NOMO-1 (cell line): Measurements from ENCODE around the gene SLC29A2.
"Not testable (repeated sequence)": the region's sequence is repeated elsewhere in the genome, so short reads cannot be mapped to it uniquely, and the experiment has no call there.

Experiments used
- DNase-seq, 2 experiments: peaks; one replicate each; lab custom pipeline; 2025; ENCODE audit not compliant: unreplicated experiment in 2 of 2; lab: John Stamatoyannopoulos, UW

SLC29A2 gene

DNA sequence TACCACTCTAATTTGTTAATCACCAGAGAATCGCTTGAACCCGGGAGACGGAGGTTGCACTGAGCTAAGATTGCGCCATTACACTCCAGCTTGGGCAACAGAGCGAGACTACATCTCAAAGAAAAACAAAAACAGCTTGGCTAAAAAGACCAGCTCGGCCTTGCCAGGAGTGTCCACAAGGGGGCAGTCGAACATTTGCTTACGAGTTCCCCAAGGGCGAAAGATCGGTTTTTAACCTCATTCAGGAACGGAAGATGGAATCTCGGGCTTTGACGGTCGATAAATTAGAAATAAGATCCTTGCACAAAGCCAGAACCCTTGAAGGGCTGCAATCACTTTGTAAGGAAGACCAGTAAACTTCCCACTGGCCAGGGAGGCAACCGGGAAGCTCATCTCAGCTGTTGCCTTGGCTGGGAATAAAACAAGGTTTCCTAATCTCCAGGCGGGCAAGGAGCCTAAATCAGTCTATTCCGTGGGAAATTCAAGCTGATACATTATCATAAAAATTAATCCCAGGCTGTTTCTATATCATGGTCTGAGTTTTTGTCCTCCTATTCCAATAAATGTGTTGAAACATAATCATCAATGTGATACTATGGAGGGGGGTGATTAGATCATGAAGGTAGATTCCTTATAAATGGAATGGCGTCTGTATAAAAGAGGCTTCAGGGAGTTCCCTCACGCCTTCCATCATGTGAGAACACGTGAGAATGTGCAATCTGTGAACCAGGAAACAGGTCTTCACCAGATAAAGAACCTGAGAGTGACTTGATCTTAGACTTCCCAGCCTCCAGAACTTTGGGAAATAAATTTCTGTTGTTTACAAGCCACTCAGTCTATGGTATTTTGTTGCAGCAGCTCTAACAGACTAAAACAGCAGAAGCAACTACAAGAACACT is 14.9 kb upstream of the SLC29A2 start:
- DNase-seq, result peak; percentile 73 to 78

DNA sequence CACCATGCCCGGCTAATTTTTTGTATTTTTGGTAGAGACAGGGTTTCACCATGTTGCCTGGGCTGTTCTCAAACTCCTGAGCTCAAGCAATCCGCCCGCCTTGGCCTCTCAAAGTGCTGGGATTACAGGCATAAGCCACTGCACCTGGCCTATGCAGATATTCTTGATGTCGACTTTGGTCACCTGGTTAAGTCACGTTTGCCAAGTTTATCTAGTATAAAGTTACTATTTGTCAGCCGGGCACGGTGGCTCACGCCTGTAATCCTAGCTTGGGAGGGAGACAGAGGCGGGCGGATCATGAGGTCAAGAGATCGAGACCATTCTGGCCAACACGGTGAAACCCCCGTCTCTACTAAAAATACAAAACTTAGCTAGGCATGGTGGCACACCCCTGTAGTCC is 12.8 kb upstream of the SLC29A2 start:
- DNase-seq, result not testable (repeated sequence)

DNA sequence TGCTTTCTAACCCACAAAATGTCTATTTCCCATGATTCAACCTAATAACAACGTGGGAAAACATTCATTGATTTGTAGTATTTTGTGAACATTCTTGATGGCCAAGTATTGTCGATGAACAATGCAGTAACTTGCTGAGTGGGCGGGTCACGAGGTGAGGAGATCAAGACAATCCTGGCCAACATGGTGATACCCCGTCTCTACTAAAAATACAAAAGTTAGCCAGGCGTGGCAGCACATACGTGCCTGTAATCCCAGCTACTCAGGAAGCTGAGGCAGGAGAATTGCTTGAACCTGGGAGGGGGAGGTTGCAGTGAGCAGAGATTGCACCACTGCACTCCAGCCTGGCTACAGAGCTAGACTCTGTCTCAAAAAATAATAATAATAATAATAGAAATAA is 8.7 kb upstream of the SLC29A2 start:
- DNase-seq, result not testable (repeated sequence)

DNA sequence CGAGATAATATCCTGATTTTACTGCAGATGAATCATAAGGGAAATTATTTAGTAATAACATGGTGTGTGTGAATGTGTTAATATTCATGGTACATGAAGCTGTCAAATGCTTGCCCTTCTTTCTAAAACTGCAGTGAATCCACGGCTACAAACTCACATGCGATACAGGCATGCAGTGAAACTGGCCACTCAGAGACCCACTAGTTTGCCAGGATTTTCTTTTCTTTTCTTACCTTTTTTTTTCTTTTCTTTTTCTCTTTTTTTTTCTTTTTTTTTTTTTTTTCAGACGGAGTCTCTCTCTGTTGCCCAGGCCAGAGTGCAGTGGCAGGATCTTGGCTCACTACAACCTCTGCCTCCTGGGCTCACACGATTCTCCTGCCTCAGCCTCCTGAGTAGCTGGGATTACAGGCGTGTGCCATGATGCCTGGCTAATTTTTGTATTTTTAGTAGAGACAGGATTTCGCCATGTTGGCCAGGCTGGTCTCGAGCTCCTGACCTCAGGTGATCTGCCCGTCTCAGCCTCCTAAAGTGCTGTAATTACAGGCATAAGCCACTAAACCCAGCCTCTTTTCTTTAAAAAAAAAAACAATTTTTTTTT is 2.2 kb upstream of the SLC29A2 start:
- DNase-seq, result not testable (repeated sequence)

DNA sequence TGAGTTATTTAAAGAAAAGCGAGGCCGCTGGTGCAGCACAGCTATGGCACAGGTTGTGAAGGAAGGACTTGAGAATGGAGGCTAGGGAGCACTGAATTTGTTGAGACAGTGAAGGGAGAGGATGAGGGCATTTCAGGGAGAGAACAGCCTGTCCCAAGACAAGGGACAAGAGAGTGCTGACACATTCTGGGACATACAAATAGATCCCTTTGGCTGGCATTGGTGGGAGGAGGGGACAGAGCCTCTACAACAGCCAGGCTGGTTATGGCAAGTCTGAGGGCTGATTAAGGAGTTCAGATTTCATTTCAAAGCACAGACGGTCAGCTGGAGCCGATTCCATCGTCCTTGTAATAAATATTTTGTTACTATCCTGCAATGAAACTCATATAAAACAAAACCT is 1.7 kb upstream of the SLC29A2 start:
- DNase-seq, result no peak

DNA sequence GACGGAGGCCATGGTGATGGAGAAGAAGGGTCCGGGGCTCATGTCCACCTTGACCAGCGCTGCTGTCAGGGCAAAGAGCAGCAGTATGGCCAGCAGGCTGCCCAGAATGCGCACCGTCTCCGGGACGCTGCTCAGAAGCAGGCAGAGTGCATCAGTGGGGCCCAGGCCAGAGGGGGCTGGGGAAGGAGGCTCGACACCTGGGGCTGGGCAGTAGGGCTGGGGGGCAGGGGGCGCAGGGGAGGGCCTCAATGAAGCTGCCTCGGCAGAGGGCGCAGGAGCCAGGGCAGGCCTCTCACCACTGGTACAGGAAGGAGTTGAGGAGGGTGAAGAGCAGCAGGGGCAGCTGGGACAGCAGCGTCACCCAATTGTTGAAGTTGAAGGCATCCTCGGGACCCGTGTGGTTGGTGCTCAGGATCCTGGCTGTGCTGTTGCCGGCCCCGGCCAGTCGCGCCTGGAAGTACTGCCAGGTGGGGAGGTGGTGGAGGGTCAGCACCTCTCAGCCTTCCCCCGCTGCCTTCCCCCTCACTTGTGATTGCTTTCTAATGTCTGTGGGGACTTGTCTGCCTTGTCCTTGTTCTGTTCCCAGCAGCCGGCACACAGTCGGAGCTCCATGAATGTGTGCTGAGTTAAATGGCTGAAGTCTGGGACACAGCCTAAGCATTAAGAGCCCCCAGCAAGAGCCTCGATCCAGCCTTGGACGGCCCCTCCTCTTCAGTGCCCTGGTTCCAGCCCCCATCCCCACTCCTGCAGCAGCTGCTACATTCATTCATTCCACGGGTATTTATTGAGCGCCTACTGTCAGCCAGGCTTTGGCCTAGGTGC is 2.3 kb downstream of the SLC29A2 start:
- no peak for DNase-seq

DNA sequence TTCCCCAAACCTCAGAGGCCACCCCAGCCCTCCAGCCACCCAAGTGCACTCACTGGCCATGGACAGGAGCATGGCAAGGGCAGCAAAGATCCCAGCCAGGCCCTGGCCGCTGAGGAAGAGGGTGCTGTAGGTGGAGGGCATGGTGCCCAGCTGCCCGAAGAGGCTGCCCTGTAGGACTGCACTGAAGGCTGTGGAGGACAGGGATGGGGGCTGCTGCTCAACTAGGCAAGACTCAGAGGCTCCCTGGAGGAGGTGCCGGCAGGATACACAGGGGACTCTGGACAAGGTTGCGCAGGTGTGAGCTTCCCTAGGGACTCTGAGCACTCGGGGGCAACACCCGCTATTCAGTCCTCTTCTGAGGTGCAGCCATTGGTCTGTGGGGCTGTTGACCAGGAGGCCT is 3.1 kb downstream of the SLC29A2 start:
- DNase-seq, result no peak

DNA sequence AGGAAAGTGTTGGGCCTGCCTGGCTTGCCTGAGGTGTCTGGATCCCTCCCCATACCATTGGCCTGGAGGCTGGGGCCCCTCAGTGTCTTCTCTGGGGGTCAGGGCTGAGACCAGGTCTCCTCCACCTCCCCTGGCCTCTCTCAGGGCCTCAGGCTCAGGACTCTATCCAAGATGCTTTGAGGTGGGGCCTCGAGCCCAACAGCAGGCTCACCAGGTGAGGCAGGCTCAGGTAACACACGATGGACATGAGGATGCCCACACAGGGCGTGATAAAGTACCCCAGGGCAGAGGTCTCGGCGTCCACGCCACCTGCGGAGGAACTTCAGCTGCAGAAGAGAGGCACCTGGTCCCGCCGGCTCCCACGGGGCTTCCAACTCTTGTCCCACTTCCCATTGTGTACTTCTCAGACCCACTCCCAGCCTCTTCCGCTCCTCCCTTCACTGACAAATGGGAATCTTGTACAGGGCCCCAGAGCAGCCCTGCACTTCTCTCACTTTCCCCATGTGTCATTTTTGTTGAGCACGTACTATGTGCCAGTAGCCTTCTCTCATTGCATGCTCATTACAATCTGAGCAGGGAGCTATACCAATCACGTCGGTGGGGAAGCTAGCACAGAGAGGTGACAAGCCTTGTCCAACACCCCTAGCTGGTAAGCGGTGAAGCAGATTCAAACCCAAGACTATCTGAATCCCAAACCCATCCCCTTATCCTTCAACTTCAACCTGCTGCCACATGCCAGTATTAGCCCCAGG is 3.8 kb downstream of the SLC29A2 start:
- DNase-seq, result no peak

DNA sequence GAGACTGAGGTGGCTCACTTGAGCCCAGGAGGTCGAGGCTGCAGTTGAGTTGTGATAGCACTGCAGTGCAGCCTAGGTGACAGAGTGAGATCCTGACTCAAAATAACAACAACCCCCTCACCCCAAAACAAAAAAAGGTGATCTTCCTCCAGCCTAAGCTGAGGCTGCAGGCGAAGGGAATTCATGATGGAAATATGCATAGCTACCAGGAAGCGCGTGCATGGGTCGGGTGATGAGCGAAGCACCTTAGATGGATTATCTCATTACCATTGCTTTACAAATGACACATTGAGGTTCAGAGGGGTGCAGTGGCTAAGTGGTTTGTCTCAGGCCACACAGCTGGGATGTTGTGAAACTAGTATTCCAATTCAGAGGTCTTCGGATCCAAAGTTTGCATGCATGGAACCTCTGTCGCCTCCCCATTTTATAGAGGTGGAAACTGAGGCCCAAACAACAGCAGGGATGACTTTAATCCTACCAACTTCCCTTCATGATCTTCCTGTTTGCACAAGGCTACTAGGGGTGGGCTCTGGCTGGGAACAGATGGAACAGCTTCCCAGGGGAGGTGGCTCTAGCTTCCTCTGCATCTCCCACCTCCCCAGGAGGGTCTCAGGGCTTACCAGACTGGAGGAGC is 4.6 kb downstream of the SLC29A2 start:
- no peak for DNase-seq

DNA sequence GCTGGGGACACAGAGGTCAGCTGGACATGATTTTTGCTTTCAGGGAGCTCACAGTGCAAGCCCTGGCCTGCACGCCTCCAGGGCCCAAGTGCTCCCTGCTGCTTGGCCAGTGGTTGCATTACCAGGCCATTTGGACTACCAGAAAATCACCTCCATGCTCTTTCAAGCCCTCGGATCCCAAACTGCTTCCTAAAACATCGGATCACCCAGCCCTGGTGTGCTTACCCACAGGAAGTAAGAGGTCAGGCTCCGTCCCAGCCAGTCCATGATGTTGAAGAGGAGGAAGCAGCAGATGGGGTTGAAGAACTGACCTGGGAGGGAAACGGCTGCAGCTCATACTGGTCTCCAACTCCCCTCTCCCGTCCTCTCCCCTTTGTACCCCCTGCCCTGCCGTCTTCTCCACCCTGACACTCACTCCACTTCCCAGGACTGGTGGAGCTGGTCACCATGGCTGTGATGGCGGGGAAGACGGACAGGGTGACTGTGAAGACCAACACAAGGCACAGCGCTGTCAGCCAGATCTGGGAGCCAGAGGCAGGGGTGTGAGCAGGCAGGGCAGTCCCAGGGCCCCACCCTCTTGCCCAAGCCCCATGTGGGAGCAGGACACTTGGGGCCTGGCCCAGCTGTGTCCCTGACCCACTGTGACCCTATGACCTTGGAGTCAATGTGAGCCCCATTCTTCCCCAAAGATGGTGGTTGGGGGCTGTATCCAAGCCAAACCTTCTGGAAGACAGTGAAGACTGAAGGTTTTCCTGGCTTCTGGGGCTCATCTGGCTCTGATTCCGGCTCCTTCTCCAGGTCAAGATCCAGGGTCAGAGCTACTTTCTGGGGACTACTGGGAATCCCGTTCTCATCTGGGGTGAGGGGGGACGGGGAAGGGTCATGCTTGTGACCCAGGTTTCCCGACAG is 5.6 kb downstream of the SLC29A2 start:
- no peak for DNase-seq

DNA sequence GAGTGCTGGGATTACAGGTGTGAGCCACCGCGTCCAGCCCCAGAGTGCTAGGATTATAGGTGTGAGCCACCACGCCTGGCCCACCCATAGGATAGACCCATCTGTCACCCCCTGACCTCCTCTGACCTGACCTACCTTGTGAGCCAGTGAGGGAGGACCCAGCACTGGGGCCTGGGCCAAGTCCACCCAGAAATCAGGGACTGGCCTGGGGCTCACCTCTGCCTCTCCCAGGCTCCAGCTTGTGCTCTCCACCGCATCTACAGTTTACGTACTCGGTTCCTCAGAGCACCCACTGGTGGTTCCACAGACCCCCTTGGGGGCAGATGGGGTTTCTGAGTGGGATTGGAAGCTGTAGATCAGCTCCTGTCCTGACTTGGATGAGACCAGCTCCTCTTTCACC is 6.4 kb downstream of the SLC29A2 start:
- no peak for DNase-seq

DNA sequence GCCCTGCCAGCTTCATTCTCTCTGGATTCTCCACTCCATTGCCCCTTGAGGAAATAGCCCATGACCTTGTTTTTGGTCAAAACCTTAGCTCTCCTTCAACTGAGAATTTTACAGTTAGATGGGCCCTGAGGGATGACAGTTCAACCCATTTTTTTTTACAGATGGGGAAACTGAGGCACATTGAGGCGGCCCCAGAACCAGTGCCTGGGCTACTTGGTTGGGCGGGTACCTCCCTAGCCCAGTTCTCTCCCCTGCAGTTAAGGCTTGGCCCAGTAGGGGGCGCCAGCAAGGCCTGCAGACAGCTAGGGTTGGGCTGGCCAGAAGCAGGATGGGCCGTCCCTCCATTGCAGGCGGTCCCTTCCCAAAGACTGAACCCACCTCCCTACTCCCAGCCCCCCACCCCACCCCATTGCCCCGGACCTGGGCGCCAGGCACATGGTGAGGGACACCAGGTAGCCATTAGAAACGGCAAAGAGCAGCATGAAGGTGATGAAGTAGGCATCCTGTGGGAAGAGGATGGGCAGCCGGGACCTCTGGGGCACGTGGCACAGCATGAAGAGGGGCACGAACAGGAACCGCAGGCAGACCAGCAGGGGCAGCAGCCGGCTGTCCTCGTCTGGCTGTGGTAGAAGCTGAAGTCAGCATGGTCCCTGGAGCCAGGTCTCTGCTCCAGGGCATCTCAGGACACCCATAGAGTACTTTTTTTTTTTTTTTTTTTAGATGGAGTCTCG is 7.6 kb downstream of the SLC29A2 start:
- peak; percentile 32 to 38 for DNase-seq

DNA sequence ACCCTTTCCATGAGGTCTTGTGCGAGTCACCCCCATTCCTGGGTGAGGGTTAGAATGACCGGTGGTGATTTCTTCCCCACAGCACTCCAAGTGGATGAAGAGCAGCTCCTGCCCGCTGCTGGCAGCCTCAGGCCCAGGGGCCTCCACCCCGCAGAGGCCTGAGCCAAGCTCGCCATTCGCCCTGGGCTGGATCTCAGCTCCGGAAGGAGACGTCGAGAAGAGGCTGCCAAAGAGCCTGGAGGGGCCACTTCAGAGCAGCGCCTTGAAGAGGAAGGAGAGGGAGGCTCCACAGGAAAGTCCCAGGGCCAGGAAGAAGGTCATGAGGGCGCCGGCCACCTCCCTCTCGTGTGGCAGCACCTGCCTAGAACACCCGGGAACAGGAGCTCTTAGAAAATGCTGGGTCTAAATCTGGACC is 8.4 kb downstream of the SLC29A2 start:
- no peak for DNase-seq

DNA sequence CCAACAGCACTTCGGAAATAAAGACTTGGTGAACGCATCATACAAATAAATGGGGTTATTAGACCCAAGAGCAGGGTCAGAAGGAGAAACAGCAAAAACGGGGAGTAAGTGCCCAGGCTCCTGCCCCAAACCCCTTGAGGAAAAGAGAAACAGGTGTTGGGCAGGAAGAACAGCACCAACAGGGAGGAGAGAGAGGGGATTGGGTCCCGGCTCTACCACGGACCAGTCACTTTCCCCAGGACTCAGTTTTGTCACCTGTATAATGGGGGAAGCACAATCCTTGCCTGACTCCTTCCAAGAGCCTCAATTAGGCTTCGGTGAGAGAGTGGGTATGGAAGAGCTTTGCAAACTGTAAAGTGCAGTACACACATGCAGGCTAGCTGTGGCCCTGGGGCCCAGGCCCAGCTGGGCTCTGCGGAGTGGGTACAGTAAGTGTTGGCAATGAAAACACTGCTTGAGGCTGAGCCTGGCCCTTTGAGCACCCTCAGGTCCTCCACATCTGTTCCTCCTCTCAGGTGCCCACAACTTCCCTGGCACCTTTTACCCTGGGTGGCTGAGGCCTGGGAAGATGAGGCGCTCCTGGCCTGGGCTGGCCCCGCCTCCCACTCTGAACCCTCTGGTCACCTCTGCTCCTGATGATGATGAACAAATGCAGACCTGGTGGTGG is 8.9 kb downstream of the SLC29A2 start:
- no peak for DNase-seq

DNA sequence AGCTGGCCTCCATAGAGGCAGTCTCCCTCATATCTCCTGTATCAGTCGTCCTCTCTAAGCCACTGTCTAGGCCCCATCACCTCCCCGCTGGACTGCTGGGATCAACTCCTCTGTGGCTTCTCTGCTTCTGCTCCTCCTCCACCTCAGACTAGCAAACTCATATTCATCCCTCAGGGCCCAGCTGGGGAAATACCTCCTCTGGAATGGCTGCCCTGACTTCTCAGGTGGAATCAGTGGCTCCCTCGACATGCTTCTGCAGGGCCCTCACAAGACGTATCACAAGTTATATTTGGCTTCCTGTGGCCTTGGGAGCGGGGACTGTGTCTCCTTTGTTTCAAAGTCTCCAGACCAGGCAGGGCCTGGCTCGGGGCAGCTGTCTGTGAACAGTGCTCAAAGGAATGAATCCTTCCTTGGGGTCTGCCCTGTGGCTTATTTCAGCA is 10.0 kb downstream of the SLC29A2 start:
- DNase-seq, result no peak

DNA sequence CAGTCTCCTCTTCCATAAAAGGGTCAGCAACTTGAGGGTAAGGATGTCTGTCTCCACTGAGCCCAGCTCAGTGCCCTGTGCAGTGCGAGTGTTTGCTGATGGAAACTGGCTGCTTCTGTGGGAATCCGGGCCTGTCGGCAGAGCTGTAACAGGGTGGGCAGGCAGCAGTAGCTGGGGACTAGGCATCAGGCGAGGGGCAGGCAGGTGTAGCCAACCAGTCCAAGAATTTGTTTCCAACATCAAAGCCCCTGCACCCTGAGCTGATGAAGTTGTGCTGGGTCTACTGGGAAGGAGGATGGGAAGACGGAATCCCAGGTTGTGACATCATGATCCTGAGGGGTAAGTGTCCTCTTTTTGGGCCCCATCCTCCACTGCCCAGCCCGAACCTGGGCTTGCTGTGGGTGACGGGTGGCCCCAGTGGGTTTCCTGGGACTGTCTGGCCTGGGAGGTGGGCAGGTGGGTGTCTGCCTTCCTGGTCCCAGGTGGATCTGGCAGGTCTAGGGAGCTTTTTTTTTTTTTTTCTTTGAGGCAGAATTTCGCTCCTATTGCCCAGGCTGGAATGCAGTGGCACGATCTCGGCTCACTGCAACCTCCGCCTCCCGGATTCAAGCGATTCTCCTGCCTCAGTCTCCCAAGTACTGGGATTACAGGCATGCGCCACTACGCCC is 11.0 kb downstream of the SLC29A2 start:
- no peak for DNase-seq

DNA sequence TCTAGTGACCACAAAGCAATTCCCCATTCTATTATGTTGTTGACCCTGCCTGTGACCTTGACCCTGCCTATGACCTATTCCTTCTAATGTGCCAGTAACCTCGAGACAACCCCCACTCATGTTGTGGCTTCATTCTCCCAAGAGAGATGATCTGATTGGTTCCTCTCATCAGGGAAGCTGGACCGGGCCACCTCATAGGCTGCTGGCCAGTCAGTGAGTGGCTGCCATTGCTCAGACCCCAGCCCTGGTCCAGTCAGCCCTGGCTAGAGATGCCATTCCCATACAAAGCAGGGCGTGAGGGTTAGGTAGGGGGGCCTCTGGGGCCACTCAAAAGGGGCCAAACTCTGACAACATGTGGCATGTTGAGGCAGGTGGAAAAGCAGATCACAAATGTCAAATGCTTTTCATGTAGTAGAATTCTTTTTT is 11.9 kb downstream of the SLC29A2 start:
- no peak for DNase-seq
